BE2C (cell line): Measurements from ENCODE around the gene NHLH1.

Experiments used
- DNase-seq: peaks from one replicate; pipeline ENCODE4 v3.0.0-alpha.2; 2020
- H3K27me3 ChIP-seq: fragments of 250-450 bp; sonication (Bioruptor Pico); 2 replicates; pipeline ENCODE4 v1.5.1; 2020; ENCODE audit warnings: mild to moderate bottlenecking
- H3K36me3 ChIP-seq: fragments of 250-450 bp; sonication (Bioruptor Pico); 2 replicates; pipeline ENCODE4 v1.5.1; 2020; ENCODE audit warnings: mild to moderate bottlenecking
- H3K4me1 ChIP-seq: fragments of 250-450 bp; sonication (Bioruptor Pico); 2 replicates; pipeline ENCODE4 v1.5.1; 2020
- H3K4me3 ChIP-seq: 2 replicates; pipeline ENCODE4 v1.5.1; 2011; ENCODE audit warnings: low read depth, low read length
- H3K9me3 ChIP-seq: fragments of 250-450 bp; sonication (Bioruptor Pico); 2 replicates; pipeline ENCODE4 v1.5.1; 2020
- TF ChIP-seq, protein P1 (sequence below): IDR thresholded peaks from 2 replicates; pipeline ENCODE4 v1.5.1; 2012; ENCODE audit warnings: mild to moderate bottlenecking, low read depth, low read length

The NHLH1 gene

GRCh38 chr1:160420881-160421842, 54.3 kb downstream of the NHLH1 start:
- TF ChIP-seq, protein P1, sequence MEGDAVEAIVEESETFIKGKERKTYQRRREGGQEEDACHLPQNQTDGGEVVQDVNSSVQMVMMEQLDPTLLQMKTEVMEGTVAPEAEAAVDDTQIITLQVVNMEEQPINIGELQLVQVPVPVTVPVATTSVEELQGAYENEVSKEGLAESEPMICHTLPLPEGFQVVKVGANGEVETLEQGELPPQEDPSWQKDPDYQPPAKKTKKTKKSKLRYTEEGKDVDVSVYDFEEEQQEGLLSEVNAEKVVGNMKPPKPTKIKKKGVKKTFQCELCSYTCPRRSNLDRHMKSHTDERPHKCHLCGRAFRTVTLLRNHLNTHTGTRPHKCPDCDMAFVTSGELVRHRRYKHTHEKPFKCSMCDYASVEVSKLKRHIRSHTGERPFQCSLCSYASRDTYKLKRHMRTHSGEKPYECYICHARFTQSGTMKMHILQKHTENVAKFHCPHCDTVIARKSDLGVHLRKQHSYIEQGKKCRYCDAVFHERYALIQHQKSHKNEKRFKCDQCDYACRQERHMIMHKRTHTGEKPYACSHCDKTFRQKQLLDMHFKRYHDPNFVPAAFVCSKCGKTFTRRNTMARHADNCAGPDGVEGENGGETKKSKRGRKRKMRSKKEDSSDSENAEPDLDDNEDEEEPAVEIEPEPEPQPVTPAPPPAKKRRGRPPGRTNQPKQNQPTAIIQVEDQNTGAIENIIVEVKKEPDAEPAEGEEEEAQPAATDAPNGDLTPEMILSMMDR = no peak
- H3K4me3 ChIP-seq = no peak overlapping the region
- peaks cover 3% of the 10 kb centered on the region; the same call in 1 of the 2 replicates for H3K4me1 ChIP-seq
- H3K36me3 ChIP-seq = no peaks in the 10 kb centered on the region
- no peaks in the 10 kb centered on the region for H3K27me3 ChIP-seq
- H3K9me3 ChIP-seq = no peaks in the 10 kb centered on the region
- no peak for DNase-seq

DNA sequence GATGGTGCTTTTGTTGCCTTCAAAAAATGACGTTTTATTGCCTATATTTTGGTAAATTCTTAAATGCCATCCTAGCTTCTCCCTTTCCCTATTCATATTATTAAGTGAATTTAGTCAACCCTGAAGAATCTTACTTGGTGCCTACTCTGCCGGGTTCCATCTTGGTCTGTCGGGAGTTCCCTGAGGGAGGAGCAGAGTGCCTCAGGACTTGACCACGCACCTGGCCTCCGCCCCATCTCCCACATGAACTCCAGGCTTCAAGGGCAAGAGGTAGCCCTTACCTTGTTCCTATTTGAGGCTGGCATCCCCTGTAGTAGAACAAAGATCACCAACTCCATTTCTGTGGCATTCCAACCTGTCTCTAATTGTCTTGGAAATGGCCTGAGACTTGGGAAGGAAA, 55.0 kb downstream of the NHLH1 start:
- H3K27me3 ChIP-seq = no peaks in the 10 kb centered on the region
- H3K9me3 ChIP-seq = no peaks in the 10 kb centered on the region
- H3K4me1 ChIP-seq = peaks cover 3% of the 10 kb centered on the region; the same call in 1 of the 2 replicates
- TF ChIP-seq, protein P1 = no peak
- no peak overlapping the region for H3K4me3 ChIP-seq
- H3K36me3 ChIP-seq = no peaks in the 10 kb centered on the region
- no peak for DNase-seq
